Prostate gland (tissue), 2 donors: ENCODE measurements around the gene TXNRD3. TPM values are rescaled to one million over a fixed set of nuclear protein-coding genes. Genes with fewer than 3 reads are reported as not detected.

ENCODE experiments used
- DNase-seq: peaks from one replicate; pipeline ENCODE4 v3.0.0-alpha.2; 2019; ENCODE audit warnings: low spot score
- H3K27ac ChIP-seq, 2 donors: fragments of 200-600 bp; sonication (generic); 2 replicates each; pipeline ENCODE4 v1.5.1; 2017 to 2019
- H3K27me3 ChIP-seq: fragments of 200-600 bp; sonication (generic); replicated peaks from 2 replicates; pipeline ENCODE4 v1.5.1; 2019; ENCODE audit not compliant: insufficient read depth
- H3K36me3 ChIP-seq, 2 donors: fragments of 200-600 bp; sonication (generic); 1 replicate in 1 of 2; 2 replicates in 1 of 2; pipeline versions ENCODE4 v1.5.1 to v1.8.1; 2017 to 2019
- H3K4me1 ChIP-seq: fragments of 200-600 bp; sonication (generic); replicated peaks from 2 replicates; pipeline ENCODE4 v1.5.1; 2019
- H3K4me3 ChIP-seq, 2 donors: fragments of 200-600 bp; sonication (generic); 2 replicates each; pipeline ENCODE4 v1.5.1; 2017 to 2019
- H3K9me3 ChIP-seq: fragments of 200-600 bp; sonication (generic); 2 replicates; pipeline ENCODE4 v1.5.1; 2017
- CTCF ChIP-seq, 4 experiments: fragments of 200-600 bp in 2 of 4; fragments of 450-650 bp in 2 of 4; sonication (generic) in 2 of 4; IDR thresholded peaks; 1 replicate in 3 of 4; 2 replicates in 1 of 4; pipeline ENCODE4 v1.5.1; 2016 to 2019; ENCODE audit warnings: antibody characterized with exemption in 4 of 4, mild to moderate bottlenecking in 2 of 4, moderate library complexity in 2 of 4
- POLR2A ChIP-seq: fragments of 450-650 bp; IDR thresholded peaks from one replicate; pipeline ENCODE4 v1.6.1; 2016; ENCODE audit warnings: antibody characterized with exemption, mild to moderate bottlenecking
- POLR2AphosphoS5 ChIP-seq: sonication (generic); formaldehyde crosslinking; IDR thresholded peaks from one replicate; pipeline ENCODE4 v1.6.1; 2017; ENCODE audit warnings: antibody characterized with exemption
- WGBS: methylation state at CpG from one replicate; pipeline ENCODE4 v1.1.5; 2018; 5-methylcytosine and 5-hydroxymethylcytosine counted together
- intact Hi-C: fragments of 100-400 bp; cut with DNase I; formaldehyde crosslinking; loops from one replicate; pipeline ENCODE4 v1.14.2; 2022
- total RNA-seq, 2 donors: library from RNA; depleted of rRNA; stranded (reverse); fragments of >200 nt; gene quantifications; one replicate each; pipeline ENCODE4 v1.1.0, GENCODE V29; 2016

Gene TXNRD3
- total RNA-seq, 2 donors from 2014 or later = 14.4 to 20.7 TPM

DNA sequence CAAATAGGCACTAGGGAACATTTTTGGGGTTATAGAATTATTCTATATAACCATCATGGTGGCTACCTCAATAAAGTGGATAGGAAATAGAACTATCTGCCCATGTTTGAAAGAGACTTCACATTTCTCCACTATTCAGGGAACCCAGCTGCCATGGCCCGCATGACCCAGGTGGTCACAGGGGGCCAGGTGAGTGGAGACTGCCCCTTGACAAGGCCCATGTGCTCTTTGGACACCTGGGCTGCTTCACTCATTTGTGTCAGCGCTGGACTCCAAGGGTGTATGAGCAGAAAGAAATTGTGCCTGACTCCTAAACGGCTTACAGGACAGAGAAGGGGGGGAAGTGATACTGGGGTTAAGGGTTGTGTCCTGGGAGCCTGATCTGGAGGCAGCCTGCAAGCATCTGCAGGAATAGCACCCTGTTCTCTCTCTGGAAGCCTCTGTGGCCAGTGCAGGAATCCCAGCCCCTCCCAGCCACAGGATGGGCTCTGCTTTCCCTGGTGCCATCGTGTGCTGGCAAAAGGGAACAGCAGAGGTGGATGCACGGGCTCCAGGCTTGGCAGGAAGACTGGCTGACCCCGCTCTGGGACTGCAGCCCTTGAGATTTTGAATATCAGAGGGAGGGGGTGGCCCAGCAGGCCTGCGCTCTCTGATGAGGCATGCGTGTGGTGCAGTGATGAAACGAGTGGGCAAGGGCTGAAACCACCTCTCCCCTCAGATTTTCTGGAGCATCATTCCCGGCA is 87.1 kb downstream of the TXNRD3 start:
- Histone ChIP-seq H3K36me3 (no peaks in the 10 kb centered on the region), H3K4me3 (no peak overlapping the region)
- no peak for DNase-seq

DNA sequence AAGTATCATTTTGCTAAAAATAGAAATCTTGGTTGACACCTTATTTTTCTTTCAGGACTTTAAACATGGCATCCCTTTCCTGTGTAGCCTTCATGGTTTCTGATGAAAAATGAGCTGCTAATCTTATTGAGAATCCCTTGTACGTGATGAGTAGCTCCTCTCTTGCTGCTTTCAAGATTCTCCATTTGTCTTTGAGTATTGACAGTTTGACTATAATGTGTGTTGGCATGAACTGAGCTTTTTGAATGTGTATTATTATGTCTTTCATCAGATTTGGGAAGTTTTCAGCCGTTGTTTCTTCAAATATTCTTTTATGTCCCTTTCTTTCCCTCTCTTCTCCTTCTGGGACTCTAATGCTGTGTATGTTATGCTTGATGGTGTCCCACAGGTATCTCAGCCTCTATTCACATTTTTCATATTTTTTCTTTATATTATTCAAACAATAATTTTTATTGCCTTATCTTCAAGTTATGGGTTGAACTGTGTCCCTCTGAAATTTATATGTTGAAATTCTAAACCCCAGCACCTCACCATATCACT is 92.1 kb downstream of the TXNRD3 start:
- H3K27ac ChIP-seq = no peak overlapping the region
- no peaks in the 10 kb centered on the region for H3K9me3 ChIP-seq
- H3K4me3 ChIP-seq = no peak overlapping the region
- H3K27me3 ChIP-seq = no peaks in the 10 kb centered on the region
- no peaks in the 10 kb centered on the region for H3K4me1 ChIP-seq
- intact Hi-C loops = no loop called here
- no peak for DNase-seq
- 93% methylated on average over 2 of the region's 2 CpGs for WGBS
- H3K36me3 ChIP-seq = no peaks in the 10 kb centered on the region
- TF ChIP-seq POLR2AphosphoS5 (no peak), POLR2A (no peak), CTCF (IDR thresholded peaks at IDR 0.05) (no peak)

More for the DNA sequence above, 87.1 kb downstream of the TXNRD3 start:
- Histone ChIP-seq H3K27ac (no peak overlapping the region), H3K9me3 (no peaks in the 10 kb centered on the region), H3K4me1 (no peaks in the 10 kb centered on the region), H3K27me3 (no peaks in the 10 kb centered on the region)
- intact Hi-C loops = no loop called here
- no peak for TF ChIP-seq POLR2AphosphoS5
- no peak for TF ChIP-seq CTCF (IDR thresholded peaks at IDR 0.05)
- TF ChIP-seq POLR2A = no peak
- WGBS = 68% methylated on average over 10 of the region's 10 CpGs

DNA sequence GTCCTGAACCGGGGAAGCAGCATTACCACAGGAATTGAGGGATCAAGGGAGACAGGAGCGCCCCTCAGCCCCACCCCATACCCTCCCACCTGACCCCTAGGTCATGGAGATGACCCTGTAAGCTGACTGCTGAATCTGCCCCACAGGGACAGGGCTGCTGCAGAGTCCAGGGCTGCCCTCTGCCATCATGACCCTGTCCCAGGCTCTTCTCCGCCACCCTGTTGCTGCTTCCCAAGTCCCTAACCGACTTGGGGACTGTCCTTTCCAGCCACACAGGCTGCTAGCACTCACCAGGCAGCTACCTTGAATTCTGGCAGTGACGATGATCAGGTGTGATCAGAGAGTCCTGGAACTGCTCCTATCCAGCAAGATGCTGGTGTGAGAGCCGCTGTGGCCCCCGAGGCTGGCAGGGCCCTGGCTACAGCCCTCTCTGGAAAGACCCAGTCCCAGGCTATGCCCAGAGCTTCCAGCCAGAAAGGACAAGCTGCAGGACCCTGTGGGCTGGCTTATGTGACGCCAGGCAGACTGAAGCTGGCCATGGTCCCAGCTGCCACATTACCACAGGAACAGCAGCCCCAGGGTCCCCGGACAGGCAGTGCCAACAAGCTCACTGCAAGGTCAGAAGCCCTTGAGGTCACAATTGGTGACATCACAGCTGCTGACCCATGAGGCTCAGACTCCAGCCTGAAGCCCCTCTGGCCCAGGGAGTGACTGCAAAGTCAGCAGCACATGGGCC is 96.4 kb downstream of the TXNRD3 start, which contains the start of gene C3orf22:
Gene C3orf22, minus strand, starts transcription at position 597 of the 736 bp plus-strand sequence. CDS start 5,542 bp downstream, outside the sequence.
- no peaks in the 10 kb centered on the region for H3K9me3 ChIP-seq
- intact Hi-C loops = no loop called here
- no peak for TF ChIP-seq CTCF (IDR thresholded peaks at IDR 0.05)
- no peak for TF ChIP-seq POLR2A
- no peak for TF ChIP-seq POLR2AphosphoS5
- no peak within 1 kb of the TSS for H3K4me3 ChIP-seq
- no peak within 1 kb of the TSS for H3K27ac ChIP-seq
- no peaks in the 10 kb centered on the region for H3K4me1 ChIP-seq
- no peaks in the 10 kb centered on the region for H3K27me3 ChIP-seq
- no peak for DNase-seq
- no peaks in the 10 kb centered on the region for H3K36me3 ChIP-seq
- WGBS = 79% methylated on average over 9 of the region's 9 CpGs

- H3K36me3 ChIP-seq = no peaks in the 10 kb centered on the region
- TF ChIP-seq CTCF (IDR thresholded peaks at IDR 0.05) (no peak), POLR2AphosphoS5 (no peak), POLR2A (no peak)
- H3K4me3 ChIP-seq = no peak overlapping the region
- H3K9me3 ChIP-seq = no peaks in the 10 kb centered on the region
- no peak overlapping the region for H3K27ac ChIP-seq
- intact Hi-C loops = no loop called here
- H3K4me1 ChIP-seq = no peaks in the 10 kb centered on the region
- DNase-seq = no peak
- H3K27me3 ChIP-seq = no peaks in the 10 kb centered on the region
- WGBS = 78% methylated on average over 5 of the region's 6 CpGs
Observed at GRCh38 chr3:126557761-126558160, 97.2 kb downstream of the TXNRD3 start.
